DMS114 treated with DMSO at 0.1 percent for 48 hours (cell line): Measurements from ENCODE around the gene PRSS57.
"Not testable (repeated sequence)": the region's sequence is repeated elsewhere in the genome, so short reads cannot be mapped to it uniquely, and the experiment has no call there.

Experiments
- DNase-seq: peaks from one replicate; lab custom pipeline; 2025; ENCODE audit not compliant: unreplicated experiment; lab: John Stamatoyannopoulos, UW

PRSS57 gene

DNA sequence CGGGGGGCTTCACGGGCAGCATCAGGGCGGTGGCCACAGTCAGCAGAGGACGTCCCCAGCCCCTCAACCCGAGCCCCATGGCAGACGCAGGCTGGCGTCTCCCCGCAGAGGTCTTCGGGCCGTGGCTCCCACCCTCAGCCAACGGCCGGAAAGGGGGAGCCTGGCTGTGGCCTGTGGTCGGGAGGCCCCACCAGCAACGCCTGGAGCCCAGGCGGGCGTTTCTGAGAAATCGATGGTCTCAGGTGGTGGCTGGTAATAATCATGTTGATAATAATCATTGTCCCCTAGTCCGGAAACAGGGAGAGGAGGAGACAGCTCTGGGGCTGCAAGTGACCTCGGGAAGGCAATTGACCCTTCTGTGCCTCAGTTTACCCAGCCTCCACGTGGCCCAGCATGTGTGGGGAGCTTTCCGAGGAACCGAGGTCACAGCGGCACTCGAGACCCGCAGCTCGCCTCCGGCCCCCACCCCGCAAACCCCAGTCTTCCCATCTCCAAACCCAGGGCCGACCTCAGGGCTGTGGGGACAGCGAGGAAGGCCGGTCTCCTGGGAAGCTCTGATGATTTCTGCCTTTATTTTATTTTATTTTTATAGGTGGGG, at the start of gene PRSS57:
TSS of gene PRSS57 (minus strand) at position 101 of the 598 bp plus-strand sequence. CDS start at position 79, 22 bp downstream.
- no peak for DNase-seq

DNA sequence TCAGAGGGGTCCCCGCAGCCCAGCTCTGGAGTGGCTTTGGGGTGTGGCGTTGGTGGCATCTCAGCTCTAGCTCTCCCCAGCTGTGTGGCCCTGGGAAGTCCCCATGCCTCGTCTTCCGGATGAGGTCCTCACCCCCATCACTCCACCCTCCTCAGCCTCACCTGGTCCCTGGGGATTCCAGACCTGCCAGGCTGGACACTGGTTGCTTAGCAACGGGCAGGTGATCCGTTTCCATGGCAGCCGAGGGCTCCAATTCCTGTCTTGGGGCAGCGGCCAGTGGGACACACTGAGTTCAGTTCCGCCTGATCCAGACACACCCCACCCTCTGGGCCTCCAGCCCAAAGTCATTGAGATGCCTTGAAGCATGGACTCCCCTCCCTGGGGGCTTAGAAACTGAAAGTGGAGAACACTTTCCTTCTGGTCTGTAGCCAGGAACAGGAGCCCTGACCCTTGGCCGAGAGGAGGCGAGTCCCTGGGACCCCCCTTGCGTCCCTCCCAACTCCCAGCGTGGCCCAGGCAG, 48.0 kb upstream of the PRSS57 start:
- no peak for DNase-seq

DNA sequence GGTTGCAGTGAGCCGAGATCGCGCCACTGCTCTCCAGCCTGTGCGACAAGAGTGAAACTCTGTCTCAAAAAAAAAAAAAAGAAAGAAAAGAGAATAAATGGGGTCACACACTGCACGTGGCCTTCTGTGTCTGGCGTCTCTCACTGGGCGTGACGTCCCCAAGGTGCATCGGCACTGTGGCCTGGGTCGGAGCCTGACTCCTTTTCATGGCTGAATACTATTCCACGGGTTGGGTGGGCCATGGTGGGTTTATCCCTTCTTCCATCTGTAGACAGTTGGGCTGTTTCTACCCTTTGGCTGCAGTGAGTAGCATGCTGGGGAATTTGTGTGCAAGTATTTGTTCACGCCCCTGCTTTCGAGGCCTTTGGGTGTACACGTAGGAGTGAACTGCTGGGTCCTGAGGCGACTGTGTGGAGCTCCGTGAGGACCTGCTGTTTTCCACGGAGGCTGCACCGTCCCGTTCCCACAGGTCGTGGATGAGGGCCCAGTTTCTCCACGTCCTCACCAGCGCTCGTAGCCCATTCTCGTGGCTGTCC, 47.4 kb upstream of the PRSS57 start:
- no peak for DNase-seq

DNA sequence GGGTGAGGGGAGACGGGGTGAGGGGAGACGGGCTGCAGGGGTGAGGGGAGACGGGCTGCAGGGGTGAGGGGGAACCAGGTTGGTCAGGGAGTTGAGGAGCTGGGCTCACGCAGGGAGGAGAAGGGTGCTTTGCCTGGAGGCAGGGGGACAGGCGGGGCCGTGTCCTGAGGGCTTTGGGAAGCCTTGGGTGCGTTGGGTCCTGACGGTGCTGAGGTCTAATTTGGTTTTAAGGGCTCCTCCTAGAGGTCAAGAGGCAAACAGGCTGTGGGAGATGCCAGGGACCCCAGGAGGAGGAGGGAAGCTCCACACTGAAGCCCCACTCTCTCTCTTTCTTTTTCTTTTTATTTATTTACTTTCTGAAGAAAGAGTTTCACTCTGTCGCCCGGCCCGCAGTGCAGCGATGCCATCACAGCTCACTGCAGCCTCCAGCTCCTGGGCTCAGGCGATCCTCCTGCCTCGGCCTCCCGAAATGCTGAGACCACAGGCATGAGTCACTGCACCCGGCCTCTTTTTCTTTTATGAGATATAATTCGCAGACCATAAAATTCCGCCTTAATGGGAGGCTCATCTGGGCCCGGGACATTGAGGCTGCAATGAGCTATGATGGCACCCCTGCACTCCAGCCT, 46.4 kb upstream of the PRSS57 start:
- no peak for DNase-seq

DNA sequence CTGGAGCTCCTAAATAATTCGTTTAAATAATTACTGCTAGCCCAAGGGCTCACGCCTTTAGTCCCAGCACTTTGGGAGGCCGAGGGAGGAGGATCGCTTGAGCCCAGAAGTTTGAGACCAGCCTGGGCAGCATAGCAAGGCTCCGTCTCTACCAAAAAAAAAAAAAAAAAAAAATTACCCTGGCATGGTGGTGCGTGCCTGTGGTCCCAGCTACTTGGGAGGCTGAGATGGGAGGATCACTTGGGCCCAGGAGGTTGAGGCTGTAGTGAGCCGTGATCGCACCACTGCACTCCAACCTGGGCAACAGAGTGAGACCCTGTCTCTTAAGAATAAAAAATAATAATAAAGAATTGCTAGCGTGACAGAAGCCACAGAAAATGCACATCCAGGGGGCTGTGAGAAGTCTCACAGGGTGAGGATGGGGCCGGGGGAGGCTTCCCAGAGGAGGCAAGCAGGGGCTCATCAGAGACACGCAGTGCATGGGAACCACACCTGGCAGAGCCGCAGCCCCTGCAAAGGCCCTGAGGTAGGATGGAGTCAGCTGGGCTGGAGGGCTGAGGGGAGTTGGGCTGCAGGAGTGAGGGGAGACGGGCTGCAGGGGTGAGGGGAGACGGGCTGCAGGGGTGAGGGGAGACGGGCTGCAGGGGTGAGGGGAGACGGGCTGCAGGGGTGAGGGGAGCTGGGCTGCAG, 45.7 kb upstream of the PRSS57 start:
- DNase-seq: not testable (repeated sequence)

DNA sequence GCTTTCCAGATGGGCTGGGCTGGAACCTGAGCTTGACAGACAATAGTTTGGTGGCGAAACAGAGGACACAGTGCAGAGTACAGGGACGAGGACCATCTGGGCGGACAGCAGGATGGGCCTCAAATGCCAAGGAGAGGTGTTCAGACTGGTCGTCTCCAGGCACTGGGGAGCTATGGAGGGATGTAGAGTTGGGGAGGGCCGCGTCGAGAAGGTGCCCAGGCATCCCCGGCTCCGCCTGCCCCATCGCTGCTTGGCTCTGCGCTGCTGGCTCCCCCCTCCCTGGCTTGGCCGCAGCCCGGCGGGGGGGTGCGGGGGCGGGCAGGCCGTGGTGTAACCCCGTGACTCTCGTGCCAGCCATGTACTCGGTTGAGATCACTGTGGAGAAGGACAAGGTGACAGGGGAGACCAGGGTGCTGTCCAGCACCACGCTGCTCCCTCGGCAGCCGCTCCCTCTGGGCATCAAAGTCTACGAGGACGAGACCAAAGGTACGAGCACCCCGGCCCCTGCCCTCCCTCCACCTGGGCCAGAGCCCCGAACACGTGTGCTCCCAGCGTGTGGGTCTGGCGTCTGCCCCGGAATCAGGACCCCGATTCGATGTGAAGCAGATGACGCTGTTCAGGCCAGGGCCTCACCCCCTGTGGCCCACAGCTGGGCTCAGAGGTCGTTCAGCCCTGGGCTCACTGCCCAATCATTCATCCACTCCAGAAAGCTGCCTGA, 44.9 kb upstream of the PRSS57 start:
- DNase-seq: no peak

DNA sequence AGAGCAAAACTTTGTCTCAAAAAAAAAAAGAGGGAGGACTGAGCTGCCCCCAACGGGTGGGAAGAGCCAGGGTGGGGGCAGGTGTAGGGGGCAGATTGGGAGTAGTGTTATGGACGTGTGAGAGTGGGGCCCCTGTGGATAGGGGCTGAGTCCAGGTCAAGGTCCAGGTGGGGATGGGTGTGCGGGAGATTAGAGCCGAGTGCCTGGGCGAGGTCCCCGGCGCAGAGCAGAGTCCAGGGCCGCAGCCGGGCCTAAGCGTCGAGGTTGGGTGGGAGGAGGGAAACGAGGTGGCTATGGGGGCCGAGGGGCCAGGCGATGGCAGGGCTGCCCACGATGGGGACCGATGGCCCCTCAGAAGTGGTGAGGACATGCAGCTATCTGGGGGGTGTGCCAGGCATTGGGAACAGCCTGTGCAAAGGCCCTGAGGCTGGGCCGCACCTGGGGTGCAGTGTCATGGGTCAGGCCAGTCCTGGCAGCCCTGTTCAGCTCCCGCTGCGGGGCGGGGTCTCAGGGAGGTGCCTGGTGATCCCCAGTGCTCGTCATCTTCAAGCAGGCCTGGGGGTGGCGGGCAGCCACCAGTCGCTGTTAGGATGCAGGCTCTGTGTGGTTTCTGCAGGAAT, 43.4 kb upstream of the PRSS57 start:
- no peak for DNase-seq

DNA sequence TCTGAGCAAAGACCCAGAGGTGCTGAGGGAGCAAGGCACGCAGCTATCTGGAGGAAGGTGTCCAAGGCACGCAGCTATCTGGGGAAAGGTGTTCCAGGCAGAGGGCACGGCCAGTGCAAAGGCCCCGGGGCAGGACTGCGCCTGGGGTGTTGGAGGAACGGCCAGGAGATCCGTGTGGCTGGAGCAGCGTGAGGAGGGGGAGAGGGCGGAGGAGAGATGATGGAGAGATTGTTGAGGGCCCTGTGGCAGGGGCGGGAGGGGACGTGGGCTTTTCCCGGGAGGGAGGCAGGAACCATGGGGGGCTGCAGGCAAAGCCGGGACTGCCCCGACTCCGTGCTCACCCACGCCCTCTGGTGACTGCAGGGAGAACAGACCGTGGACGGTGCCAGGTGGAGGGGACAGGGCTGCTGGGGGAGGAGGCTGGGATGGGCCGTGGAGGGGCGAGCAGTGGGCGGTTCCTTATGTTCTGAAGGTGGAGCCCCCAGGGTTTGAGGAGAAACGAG, 42.4 kb upstream of the PRSS57 start:
- no peak for DNase-seq

DNA sequence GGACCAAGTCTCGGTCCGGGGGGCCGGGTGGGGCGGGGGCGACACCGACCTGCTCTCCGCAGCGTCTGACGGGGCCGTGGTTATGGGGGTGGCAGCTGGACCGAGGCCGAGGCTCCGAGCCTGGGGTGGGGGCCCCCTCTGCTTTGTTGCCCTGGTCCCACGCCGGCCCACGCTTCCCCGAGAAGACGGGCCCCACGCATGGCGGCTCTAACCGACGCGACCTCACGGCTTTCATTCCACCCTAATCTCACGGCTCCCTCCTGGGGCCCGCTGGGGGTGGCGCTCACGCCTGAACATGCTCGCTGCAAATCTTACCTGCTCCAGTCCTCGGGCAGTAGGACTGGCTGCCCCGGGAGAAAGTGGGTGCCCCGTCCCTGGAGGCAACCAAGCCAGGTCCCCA, 40.9 kb upstream of the PRSS57 start:
- DNase-seq: no peak

DNA sequence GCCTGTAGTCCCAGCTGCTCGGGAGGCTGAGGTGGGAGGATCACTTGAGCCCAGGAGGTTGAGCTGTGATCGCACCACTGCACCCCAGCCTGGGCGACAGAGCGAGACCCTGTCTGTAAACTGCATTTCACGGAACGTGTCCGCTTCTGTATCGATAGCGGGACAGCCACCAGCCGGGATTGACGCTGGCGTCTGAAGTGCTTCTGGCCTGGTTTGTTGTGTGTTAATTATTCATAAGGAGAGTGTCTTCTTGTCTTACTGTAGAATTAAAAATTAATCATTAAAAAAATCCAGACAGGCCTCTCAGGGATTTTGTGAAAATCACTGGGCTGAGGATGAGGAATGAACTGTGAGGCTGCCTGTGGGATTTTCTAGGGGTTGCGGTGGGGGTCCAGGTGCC, 39.5 kb upstream of the PRSS57 start:
- no peak for DNase-seq

DNA sequence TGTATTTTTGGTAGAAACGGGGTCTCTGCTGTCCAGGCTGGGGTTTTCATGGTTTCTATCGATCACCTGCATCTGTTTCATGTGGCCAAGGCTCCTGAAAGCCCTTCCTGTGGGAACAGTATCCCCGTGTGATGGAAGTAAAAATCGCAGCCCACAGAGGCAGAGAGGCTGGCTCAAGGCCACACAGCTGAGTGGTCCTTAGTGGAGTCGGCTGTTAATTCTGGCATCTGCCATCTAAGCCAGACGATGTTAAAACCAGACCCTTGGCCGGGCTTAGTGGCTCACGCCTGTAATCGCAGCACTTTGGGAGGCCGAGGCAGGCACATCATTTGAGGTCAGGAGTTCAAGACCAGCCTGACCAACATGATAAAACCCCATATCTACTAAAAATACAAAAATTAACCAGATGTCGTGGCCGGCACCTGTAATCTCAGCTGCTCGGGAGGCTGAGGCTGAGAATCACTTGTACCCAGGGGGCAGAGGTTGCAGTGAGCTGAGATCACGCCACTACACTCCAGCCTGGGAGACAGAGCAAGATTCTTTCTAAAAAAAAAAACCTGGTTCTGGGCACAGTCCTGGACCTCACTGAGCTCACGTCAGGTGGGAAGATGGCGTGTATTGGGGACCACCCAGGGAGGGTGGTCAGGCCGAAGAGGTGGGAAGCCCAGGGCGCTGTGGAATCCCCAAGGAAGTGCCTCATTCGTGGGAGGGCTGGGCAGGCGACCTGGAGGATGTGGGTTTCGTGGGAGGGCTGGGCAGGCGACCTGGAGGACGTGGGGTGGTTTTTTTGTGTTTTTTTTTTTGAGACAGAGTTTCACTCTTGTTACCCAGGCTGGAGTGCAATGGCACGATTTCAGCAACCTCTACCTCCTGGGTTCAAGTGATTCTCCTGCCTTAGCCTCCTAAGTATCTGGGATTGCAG, 37.2 kb upstream of the PRSS57 start:
- no peak for DNase-seq

DNA sequence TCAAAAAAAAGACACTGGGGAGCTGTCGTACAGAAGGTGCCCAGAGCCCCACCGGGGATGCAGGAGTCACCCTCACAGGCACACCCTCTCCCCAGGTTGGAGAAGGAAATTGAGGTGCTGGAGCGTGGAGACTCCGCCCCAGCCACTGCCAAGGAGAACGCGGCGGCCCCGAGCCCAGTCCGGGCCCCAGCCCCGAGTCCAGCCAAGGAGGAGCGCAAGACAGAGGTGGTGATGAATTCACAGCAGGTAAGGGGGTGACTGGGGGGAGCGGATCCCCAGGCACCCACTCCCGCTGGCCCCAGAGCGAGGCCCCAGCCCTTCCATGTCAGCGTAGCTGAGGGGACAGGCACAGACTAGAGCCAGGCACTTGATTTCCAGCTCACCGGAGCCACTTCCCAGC, 35.7 kb upstream of the PRSS57 start:
- DNase-seq: no peak

DNA sequence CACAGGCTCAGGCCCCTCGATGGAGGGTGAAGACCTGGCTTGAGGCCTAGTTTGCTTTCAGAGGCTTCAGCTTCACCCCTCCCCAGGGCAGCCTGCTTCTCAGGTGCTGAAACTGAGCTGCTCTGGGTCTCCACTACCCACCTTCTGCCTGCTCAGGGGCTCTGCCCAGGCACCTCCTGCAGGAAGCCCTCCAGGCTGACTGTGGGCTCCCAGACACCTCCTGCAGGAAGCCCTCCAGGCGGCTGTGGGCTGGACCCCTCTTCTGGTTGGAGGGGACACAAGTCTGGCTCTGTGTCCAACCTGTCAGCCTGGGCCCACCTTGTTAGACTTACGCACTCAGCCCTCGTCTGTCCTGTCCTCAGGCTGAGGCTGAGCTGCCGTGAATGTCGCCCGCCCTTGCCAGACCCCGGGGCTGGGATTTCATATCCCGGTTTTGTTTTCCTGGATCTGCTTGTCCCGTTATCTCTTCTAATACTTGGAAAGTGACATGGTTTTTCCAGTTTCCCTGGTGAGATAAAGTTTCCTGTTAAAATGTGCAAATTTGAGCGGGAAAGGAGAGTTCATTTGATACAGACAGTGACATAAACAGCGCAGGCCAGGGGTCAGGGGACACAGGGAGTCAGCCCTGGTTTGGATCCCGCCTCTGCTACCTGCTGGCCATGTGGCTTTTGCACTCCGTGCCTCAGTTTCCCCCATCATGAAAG, 34.9 kb upstream of the PRSS57 start:
- DNase-seq: no peak

DNA sequence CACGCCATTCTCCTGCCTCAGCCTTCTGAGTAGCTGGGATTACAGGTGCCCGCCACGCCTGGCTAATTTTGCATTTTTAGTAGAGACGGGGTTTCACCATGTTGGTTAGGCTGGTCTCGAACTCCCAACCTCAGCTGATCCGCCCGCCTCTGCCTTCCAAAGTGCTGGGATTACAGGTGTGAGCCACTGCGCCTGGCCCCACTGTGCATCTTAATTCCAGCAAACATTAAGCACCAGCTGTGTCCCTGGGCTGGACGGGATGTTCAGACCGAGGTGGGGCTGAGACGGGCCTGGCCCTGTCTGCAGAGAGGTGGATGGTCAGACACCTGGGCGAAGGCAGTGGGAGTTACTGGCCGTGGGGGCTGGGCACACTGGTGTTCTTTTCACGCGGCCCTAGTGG, 34.3 kb upstream of the PRSS57 start:
- DNase-seq: not testable (repeated sequence)

DNA sequence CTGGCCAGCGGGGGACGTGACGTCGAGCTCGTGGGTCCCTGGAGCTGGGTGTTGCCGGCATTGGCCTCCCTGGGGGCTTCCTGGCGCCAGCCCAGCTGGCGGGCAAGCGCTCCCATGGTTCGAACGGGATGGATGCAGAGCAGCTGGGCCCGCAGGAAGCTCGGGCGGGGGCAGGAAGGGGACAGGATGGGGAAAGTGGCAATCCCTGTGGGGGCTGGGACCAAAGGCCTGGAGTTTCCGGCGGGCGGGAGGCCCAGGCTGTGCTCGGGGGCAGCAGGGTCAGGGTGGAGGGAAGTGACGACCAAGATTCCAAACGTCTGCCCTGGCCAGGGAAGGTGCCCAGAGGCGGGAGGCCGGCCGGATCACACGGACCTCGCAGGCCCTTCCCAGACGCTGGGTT, 32.8 kb upstream of the PRSS57 start:
- DNase-seq: no peak

DNA sequence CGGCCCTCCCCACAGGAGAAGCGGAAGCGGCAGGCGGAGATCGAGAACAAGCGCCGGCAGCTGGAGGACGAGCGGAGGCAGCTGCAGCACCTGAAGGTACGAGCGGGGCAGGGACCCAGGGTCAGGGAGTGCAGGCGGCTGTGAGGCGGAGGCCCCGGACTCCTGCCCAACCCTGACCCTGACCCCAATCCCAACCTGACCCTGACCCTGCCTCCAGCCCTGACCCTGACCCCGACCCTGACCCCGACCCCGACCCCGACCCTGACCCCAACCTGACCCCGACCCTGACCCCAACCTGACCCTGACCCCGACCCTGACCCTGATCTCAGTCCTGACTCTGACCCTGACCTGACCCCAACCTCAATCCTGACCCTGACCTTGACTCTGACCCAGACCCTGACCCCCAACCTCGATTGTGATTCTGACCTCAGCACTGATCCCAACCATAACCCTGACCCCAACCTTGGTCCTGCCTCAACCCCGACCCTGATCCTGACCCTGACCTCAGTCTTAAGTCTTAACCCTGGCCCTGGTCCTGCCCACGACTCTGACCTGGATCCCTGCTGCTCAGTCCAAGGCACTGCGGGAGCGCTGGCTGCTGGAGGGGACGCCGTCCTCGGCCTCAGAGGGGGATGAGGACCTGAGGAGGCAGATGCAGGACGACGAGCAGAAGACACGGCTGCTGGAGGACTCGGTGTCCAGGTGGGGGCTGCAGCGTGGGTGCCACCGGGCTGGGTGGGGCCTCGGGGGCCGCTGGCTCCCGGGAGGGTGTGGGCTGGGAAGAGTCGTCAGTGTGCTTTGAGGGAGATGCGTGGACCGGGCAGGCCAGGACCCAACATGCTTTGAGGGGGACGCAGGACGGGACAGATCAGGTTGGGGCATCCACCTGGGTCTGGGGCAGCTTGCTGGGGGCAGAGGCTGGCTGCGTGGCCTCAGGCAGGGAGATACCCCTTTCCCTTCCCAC, 32.0 kb upstream of the PRSS57 start:
- DNase-seq: no peak

DNA sequence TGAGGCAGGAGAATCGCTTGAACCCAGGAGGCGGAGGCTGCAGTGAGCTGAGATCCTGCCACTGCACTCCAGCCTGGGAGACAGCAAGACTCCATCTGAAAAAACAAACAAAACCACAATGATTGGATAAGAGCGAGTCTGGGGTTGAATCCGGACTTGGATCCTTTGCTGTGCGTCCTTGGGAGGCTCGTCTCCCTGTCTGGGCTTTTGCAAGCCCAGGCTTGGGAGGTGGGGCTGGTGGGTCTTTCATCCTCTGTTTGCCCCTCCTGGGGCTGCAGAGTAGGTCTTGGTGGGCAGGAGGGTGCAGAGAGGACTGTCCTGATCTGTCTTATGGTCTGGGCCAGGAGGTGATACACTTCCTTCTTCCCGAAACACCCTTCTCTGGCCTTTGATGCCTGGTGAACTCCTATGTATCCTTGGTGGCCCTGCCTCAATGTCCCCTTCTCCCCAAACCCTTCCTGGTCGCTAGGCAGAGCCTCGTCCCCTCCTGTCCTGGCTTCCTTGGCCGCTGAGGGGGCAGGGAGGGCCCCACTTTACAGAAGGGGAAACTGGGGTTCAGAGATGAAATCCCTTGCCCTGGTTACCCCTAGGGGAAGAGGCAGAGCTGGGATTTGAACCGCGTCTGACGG, 30.3 kb upstream of the PRSS57 start:
- no peak for DNase-seq
